Heart right ventricle (tissue), 16 donors: ENCODE measurements around the gene PLXNB2. TPM values are rescaled to one million over a fixed set of nuclear protein-coding genes. Genes with fewer than 3 reads are reported as not detected.

Experiments
- ATAC-seq, 8 donors: fragments of 200-7000 bp; cut with Tn5 transposase; one replicate each; pipeline ENCODE4 v1.9.1; 2020; ENCODE audit warnings: mild to moderate bottlenecking in 8 of 8, moderate library complexity in 8 of 8, moderate number of reproducible peaks in 1 of 8
- DNase-seq, 2 donors: peaks; one replicate each; pipeline ENCODE4 v3.0.0-alpha.2; 2020
- H3K27ac ChIP-seq, 10 donors: fragments of 200-600 bp; sonication (generic) in 2 of 10; one replicate each; pipeline versions ENCODE4 v1.5.0 to v1.8.0; 2020 to 2022; ENCODE audit warnings: mild to moderate bottlenecking in 3 of 10
- H3K27me3 ChIP-seq, 7 donors: fragments of 200-600 bp; one replicate each; pipeline ENCODE4 v1.8.0; 2021 to 2022; ENCODE audit warnings: mild to moderate bottlenecking in 2 of 7
- H3K36me3 ChIP-seq, 9 donors: fragments of 200-600 bp; sonication (generic) in 1 of 9; one replicate each; pipeline versions ENCODE4 v1.5.0 to v1.8.0; 2020 to 2022; ENCODE audit warnings: mild to moderate bottlenecking in 2 of 9
- H3K4me1 ChIP-seq, 9 donors: fragments of 200-600 bp; sonication (generic) in 1 of 9; one replicate each; pipeline versions ENCODE4 v1.5.0 to v1.8.0; 2020 to 2022; ENCODE audit warnings: mild to moderate bottlenecking in 4 of 9
- H3K4me3 ChIP-seq, 10 donors: fragments of 200-600 bp; sonication (generic) in 2 of 10; one replicate each; pipeline versions ENCODE4 v1.5.0 to v1.8.0; 2020 to 2022; ENCODE audit warnings: mild to moderate bottlenecking in 7 of 10, moderate library complexity in 2 of 10
- H3K9me3 ChIP-seq, 11 donors: fragments of 200-600 bp in 10 of 11; sonication (generic) in 2 of 11; one replicate each; pipeline versions ENCODE4 v1.5.0 to v1.8.0; 2013 to 2022; ENCODE audit warnings: mild to moderate bottlenecking in 2 of 11, control low read depth in 1 of 11, moderate library complexity in 1 of 11
- WGBS, 2 donors: extraction: QIAGEN DNeasy Blood & Tissue Kit; methylation state at CpG; one replicate each; pipeline ENCODE4 v1.1.7; 2013; ENCODE audit warnings: inconsistent platforms in 1 of 2; 5-methylcytosine and 5-hydroxymethylcytosine counted together
- intact Hi-C, 10 donors: fragments of 100-400 bp; cut with DNase I; formaldehyde crosslinking; loops; one replicate each; pipeline versions ENCODE4 v1.11.1 to v1.14.2; 2022
- polyA plus RNA-seq, 2 donors: library from polyadenylated mRNA; stranded (reverse); fragments of 200-250 nt; gene quantifications; one replicate each; pipeline ENCODE4 v1.2.3, GENCODE V29; 2013
- total RNA-seq, 10 donors: library from RNA; stranded (reverse); fragmentation: NEBNext Ultra II Directional in 3 of 10; extraction: Animal tissue kit (Norgen Biotek cat#: 25700) in 3 of 10; gene quantifications; one replicate each; pipeline versions ENCODE4 v1.2.1 to v1.2.4, GENCODE V29; 2021 to 2023
- TF ChIP-seq, protein P1 (sequence below), 9 donors: fragments of 200-600 bp; sonication (generic) in 2 of 9; IDR thresholded peaks; one replicate each; pipeline versions ENCODE4 v1.5.0 to v1.8.0; 2021 to 2022; ENCODE audit warnings: antibody characterized with exemption in 9 of 9, mild to moderate bottlenecking in 5 of 9, moderate library complexity in 1 of 9
- donor health status: Arrhythmogenic right ventricular cardiomyopathy.
- donor health status: ischemic (EF 13 %, LVEDD 7.1; RV severe dilation, severe dysfunction).
- donor health status: healthy with polysubstance abuse.
- donor health status: DM: no; HTN: yes; CAD: no.
- donor health status: DM: no; HTN: no; CAD: no.
- donor health status: ischemic (EF 25% LVEDD 6.9; RV normal size, moderate dysfunction).
- donor health status: ischemic (EF 25% LVEDD 5.7; RV mildly dilated, moderate dysfunction).
- donor health status: healthy.
- donor health status: DM: yes; HTN: yes; CAD: no.
- donor health status: Ischemic cardiomyopathy.
- donor health status: ischemic (EF 35%, LVEDD 5.7; RV mildly dilated, moderate dysfunction).
- donor health status: nonischemic (EF 11% LVEDD 7.7; RV severe dilation, severe dysfunction).
- donor health status: DM: yes; HTN: yes; CAD: no.
- donor health status: PGD.
- donor health status: ischemic (EF 29% LVEDD 5.4; RV normal size, mild dysfunction).
- donor health status: nonischemic (EF 23%, LVEDD 6.1; RV moderate dilation, normal function).

PLXNB2 gene
- total and polyA plus RNA-seq, 12 donors, result 33.5 to 101 (median 57.8) TPM

DNA sequence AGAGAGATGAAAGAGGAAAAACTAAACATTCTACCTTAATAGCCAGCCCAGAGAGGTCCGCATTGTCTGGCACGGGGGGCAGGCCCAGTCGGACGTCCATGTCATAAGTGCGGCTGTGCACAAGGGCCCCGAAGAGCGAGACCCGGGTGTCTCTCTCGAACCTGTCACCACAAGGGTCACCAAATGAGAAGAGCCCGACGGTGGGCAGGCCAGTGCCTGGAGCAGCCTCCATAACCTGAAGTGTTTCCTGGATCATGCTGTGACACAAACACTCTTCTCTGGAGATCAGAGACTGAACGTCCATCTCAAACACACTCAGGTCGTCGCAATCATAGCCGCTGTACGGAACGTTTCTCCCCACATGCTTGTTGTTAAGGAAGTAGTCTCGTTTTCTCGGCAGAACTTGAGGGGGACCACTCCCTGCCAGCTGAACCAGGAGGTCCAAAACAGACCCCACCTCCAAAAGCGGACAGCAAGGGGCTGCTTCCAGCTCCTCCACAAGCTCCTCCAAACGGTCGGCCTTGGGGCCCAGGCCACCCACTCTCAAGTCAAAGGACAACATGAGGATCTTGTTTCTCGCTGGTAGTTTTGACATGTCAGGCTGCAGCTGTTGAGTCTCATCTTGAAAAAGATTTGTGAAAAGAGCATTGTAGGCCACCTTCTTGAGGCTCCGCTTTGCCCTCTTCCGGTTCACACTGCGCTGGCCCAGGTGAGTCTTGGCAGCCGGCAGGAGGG lies 63.6 kb downstream of the PLXNB2 start:
- H3K4me1 ChIP-seq, result peaks cover 34 to 60% (median 47%) of the 10 kb centered on the region in 9 donors
- peak in 1 of 8 donors; percentile 2 for ATAC-seq

DNA sequence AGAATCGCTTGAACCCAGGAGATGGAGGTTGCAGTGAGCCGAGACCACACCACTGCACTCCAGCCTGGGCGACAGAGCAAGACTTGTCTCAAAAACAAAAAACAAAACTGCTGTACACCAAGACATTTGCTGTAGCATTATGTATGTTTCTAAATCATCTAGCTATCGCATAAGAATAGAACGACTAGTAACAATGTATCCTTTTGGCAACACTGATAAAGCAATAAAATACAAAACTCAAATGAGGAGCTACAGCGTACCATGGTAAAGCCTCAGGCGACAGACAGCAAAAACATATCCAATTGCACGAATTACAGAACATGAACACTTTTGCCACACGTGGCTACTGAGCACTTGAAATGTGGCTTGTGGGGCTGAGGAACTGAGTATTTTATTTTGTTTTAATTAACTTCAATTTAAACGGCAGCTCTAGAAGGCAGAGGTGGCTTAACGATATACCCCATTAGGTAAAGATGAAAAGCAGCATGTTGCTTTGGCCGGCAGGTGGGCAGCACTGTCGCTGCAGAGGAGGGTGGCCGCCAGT lies 65.0 kb downstream of the PLXNB2 start:
- H3K9me3 ChIP-seq, result no peaks in the 10 kb centered on the region
- intact Hi-C loops, result loop anchor here in 5 of 10 donors (5.0 to 10.0 kb wide), 3 partner anchors 262 to 380 kb away; partner anchors contain the start of genes LMF2 (in 4 of the 5), NCAPH2 (in 4 of the 5) and SCO2 (in 1 of the 5)
- H3K36me3 ChIP-seq, result peaks cover 0 to 49% (median 8%) of the 10 kb centered on the region in 9 donors
- H3K27me3 ChIP-seq, result no peaks in the 10 kb centered on the region
- DNase-seq (no peak), ATAC-seq (no peak)
- 68 to 72% methylated on average over 14 of the region's 14 CpGs for WGBS, 2 donors
- peaks cover 29 to 51% (median 47%) of the 10 kb centered on the region in 9 donors for H3K4me1 ChIP-seq
- peak overlapping the region; percentile 6 to 100 (median 76) for H3K4me3 ChIP-seq
- TF ChIP-seq, protein P1, sequence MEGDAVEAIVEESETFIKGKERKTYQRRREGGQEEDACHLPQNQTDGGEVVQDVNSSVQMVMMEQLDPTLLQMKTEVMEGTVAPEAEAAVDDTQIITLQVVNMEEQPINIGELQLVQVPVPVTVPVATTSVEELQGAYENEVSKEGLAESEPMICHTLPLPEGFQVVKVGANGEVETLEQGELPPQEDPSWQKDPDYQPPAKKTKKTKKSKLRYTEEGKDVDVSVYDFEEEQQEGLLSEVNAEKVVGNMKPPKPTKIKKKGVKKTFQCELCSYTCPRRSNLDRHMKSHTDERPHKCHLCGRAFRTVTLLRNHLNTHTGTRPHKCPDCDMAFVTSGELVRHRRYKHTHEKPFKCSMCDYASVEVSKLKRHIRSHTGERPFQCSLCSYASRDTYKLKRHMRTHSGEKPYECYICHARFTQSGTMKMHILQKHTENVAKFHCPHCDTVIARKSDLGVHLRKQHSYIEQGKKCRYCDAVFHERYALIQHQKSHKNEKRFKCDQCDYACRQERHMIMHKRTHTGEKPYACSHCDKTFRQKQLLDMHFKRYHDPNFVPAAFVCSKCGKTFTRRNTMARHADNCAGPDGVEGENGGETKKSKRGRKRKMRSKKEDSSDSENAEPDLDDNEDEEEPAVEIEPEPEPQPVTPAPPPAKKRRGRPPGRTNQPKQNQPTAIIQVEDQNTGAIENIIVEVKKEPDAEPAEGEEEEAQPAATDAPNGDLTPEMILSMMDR (IDR thresholded peaks at IDR 0.05), result no peak
- H3K27ac ChIP-seq, result no peak overlapping the region

More for the DNA sequence above, 63.6 kb downstream of the PLXNB2 start:
- no peaks in the 10 kb centered on the region for H3K27me3 ChIP-seq
- WGBS, 2 donors, result 18 to 20% methylated on average over 27 of the region's 27 CpGs
- intact Hi-C loops, result loop anchor here in 5 of 10 donors (2.0 to 10.0 kb wide), 4 partner anchors 99 to 378 kb away; partner anchors contain the start of genes LMF2 (in 4 of the 5), NCAPH2 (in 4 of the 5), PPP6R2 (in 2 of the 5) and SCO2 (in 1 of the 5)
- peaks cover 0 to 50% (median 8%) of the 10 kb centered on the region in 9 donors for H3K36me3 ChIP-seq
- H3K27ac ChIP-seq, result peak overlapping the region; percentile 28 to 96 (median 86)
- H3K9me3 ChIP-seq, result no peaks in the 10 kb centered on the region
- TF ChIP-seq, protein P1 (IDR thresholded peaks at IDR 0.05), result no peak
- H3K4me3 ChIP-seq, result peak overlapping the region; percentile 68 to 100 (median 77)
- no peak for DNase-seq

- Histone ChIP-seq H3K36me3 (peaks cover 0 to 54% (median 8%) of the 10 kb centered on the region in 9 donors), H3K9me3 (no peaks in the 10 kb centered on the region), H3K27me3 (no peaks in the 10 kb centered on the region), H3K4me1 (peaks cover 21 to 34% (median 32%) of the 10 kb centered on the region in 9 donors), H3K4me3 (no peak overlapping the region), H3K27ac (no peak overlapping the region)
- 85 to 91% methylated on average over 9 of the region's 9 CpGs for WGBS, 2 donors
- intact Hi-C loops, result no loop called here
- ATAC-seq (no peak), DNase-seq (no peak)
- TF ChIP-seq, protein P1 (IDR thresholded peaks at IDR 0.05), result no peak
Observed at GRCh38 chr22:50238755-50239154, 68.7 kb downstream of the PLXNB2 start.

DNA sequence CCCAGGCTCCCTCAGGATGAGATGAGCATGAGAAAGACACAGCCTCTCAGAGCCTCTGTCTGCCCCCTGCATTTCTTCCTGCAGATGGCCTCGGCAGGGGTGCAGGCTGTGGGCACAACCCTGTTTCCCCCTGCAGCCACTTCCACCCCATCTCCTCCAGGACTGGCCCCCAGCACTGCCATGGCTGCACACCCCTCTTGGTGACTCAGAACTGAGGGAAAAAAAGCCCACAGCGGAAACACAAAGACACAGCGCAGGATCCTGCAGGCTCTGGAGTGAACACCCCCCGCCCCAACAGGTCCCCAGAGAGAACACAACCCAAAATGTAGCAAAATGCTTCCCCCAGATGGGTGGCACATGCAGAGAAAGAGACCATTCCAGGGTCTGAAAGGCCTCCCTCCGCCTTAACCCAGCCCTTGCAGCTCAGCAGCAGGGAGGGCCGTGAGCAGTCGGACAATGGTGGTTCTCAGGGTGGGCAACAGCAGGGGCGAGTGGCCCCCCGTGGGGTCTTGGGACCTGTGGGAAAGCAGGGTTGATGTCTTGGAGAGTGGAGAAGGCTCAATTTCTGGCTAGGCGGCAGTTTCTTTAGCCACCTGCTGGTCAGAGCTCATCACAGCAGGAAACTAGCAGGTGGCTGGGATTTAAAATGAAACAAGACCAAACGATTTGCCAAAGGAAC lies 70.6 kb downstream of the PLXNB2 start:
- DNase-seq, result no peak
- Histone ChIP-seq H3K9me3 (no peaks in the 10 kb centered on the region), H3K4me3 (no peak overlapping the region), H3K36me3 (peaks cover 0 to 72% (median 8%) of the 10 kb centered on the region in 9 donors), H3K27me3 (no peaks in the 10 kb centered on the region), H3K4me1 (peaks cover 6 to 15% (median 13%) of the 10 kb centered on the region in 9 donors), H3K27ac (no peak overlapping the region)
- TF ChIP-seq, protein P1 (IDR thresholded peaks at IDR 0.05), result peak in 6 of 9 donors; percentile 7 to 42 (median 14)
- intact Hi-C loops, result no loop called here
- 67 to 73% methylated on average over 11 of the region's 11 CpGs for WGBS, 2 donors
- ATAC-seq, result no peak
